ENCODE data around the gene SLC1A6.
"Not testable (repeated sequence)": the region's sequence is repeated elsewhere in the genome, so short reads cannot be mapped to it uniquely, and the experiment has no call there.

Gene SLC1A6

GRCh38 chr19:14979476-14980255, at the start of gene SLC1A6:
Gene SLC1A6 (minus strand): TSS chr19:14979864. CDS start chr19:14972910, 6,954 bp downstream.
- DNase-seq = no peak

DNA sequence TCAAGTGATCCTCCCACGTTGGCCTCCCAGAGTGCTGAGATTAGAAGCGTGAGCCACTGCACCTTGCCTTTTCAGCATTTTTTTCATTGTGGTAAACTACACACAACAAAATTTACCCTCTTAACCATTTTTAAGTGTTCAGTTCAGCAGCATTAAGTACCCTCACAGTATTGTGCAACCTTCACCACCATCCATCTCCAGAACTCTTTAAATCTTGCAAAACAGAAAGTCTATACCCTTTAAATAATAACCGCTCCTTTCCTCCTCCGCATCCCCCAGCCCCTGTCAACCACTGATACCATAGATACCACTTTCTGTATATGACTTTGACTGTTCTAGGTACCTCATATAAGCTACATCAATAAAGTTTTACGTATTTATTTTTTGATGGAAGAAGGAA, 48.8 kb upstream of the SLC1A6 start:
- no peak for DNase-seq

DNA sequence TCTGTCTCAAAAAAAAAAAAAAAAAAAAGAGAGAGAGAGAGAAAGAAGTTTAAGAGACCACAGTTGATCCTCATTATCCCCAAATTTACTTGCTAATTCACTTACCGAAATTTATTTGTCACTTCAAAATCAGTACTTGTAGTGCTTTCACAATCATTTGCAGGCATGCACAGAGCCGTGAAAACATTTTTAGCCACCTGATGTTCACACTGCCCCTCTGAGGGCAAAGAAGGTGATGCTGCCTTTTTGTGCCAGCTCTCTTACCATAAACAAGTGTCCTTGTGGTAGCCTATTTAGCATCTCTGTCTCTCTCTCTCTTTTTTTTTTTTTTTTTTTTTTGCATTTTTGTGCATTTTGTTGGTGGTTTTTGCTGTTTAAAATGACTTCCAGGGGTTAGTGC, 45.6 kb upstream of the SLC1A6 start:
- DNase-seq = no peak

GRCh38 chr19:15022752-15023151, 43.1 kb upstream of the SLC1A6 start:
- DNase-seq = no peak

DNA sequence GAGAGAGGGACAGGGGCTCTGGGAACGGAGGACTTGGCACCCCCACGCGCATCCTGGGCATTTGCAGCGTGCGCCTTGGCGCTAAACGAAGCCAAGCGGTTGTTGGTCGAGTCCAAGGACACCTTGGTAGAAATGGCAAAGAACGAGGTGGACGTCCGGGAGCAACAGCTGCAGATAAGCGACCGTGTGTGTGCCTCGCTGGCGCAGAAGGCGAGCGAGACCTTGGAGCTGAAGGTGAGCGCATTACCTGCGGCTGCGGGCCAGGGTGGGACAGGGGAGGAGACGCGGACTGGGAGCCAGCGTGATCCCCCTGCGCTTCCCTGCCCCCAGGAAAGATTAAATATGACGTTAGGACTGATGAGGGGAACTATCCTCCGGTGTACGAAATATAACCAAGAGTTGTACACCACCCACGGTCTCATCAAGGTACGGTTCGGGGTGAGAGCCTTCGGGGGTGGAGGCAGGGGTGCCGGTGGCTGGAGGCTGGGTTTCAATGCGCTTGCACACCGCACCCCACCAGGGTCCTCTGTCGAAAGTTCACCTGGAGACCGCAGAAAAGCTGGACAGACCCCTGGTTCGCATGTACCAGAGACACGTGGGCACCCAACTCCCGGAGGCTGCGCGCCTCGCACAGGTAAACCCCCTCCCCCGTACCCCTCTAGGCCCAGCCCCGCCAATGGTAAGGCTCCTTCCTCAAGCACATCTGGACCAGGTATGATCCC, 41.8 kb upstream of the SLC1A6 start:
- DNase-seq = no peak

DNA sequence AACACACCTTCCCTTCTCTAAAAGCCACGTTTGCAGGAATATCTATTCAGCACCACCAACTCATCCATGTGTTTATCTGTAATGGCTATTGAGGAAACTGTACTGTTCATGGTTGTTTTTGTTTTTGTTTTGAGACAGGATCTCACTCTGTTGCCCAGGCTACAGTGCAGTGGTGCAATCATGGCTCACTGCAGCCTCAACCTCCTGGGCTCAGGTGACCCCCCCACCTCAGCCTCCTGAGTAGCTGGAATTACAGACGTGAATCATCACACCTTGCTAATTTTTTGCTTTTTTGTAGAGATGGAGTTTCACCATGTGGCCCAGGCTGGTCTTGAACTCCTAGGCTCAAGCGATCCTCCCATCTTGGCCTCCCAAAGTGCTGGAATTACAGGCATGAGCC, 39.2 kb upstream of the SLC1A6 start:
- not testable (repeated sequence) for DNase-seq

DNA sequence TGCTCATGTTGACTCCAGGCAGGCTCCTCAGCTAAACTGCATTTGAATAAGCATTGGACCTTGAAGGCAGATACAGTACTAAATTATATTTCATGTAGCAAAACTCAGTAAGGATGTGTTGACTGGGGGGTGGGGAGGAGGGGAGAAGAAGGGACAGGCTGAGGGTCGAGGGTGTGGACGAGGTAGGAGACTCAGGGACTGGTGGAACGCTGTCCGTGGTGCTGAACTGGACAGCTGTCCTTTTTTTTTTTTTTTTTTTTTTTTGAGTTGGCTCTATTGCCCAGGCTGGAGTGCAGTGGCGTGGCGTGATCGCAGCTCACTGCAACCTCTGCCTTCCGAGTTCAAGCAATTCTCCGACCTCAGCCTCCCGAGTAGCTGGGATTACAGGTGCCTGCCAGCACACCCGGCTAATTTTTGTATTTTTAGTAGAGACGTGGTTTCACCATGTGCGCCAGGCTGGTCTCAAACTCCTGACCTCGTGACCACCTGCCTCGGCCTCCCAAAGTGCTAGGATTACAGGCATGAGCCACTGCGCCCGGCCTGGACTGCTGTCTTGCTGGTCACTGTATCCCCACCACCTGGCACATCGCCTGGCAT, 36.4 kb upstream of the SLC1A6 start:
- DNase-seq = no peak

DNA sequence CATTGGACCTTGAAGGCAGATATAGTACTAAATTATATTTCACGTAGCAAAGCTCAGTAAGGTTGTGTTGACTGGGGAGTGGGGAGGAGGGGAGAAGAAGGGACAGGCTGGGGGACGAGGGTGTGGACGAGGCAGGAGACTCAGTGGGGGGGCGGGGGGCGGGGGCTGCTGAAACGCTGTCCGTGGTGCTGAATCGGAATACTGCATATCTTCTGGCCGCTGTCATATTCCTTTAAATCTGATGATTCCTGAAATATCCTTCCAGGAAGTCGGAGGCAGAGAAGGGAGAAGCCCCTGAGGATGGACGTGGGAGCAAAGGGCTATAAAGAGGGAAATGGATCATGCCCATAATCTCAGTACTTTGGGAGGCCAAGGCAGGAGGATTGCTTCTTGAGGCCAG, 34.9 kb upstream of the SLC1A6 start:
- DNase-seq = no peak

DNA sequence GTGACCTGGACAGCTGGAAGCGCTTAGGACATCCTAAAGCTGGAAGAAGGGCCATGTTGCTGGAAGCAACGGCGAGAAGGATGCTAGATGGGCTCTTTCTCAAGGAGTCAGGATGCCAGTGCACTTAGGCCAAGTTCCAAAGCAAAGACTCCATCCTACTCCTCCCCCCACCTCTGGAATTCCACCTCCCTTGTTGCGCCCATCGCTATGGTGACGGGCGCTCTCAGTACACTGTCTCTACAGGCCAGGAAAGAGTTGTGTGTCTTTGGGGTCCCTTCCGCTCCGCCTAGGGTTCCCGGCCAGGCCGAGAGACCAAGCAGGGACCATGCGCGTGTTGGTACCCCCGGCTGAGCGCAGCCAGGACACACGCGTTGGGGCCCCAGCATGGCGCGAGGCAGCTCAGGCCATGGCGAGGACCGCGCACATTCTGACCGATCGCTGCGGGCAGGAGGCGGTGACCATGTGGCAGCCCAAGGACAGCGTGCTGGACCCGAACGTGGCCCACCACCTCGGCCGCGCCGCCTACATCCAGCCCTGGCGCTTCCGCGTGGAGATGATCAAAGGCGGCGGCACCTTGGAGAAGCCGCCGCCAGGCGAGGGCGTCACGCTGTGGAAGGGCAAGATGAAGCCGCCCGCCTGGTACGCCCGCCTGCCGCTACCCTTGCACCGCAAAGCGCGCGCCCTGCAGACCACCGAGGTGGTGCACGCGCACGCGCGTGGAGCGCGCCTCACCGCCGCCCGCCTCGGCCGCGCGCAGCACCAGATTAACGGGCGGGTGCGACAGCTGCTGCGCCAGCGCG, 31.0 kb upstream of the SLC1A6 start:
- DNase-seq = no peak

GRCh38 chr19:15008308-15008707, 28.6 kb upstream of the SLC1A6 start:
- DNase-seq = no peak

DNA sequence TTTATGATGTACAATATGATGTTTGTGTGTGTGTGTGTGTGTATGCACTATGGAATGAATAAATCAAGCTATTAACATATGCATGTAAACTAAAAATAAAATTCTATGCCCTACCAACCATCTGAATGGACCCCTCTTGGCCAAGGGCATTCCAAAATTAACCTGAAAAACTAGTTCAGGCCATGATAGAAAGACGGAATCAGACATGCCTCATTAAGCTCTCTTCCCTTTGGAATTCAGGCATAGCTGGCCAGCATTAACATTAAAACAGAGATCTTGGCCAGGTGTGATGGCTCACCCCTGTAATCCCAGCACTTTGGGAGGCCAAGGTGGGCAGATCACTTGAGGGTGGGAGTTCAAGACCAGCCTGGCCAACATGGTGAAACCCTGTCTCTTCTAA, 18.3 kb upstream of the SLC1A6 start:
- no peak for DNase-seq

- no peak for DNase-seq
These were observed 13.1 kb upstream of the SLC1A6 start for GRCh38 chr19:14992780-14993179.

DNA sequence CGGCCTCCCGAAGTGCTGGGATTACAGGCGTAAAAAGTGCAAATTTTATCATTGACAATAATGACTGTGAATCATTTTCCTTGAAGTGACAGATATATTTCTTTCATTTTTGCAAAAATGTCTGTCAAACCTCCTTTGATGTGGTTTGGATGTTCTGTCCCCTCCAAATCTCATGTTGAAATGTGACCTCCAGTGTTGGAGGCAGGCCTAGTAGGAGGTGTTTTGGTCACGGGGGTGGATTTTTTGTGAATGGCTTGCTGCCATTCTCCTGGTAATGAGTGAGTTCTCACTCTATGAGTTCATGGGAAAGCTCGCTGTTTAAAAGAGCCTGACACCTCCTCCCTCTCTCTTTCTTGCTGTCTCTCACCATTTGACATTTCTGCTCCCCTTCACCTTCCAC, 5.5 kb upstream of the SLC1A6 start:
- DNase-seq = no peak

- DNase-seq = no peak
These were observed 1.4 kb downstream of the SLC1A6 start for GRCh38 chr19:14978161-14978776.

DNA sequence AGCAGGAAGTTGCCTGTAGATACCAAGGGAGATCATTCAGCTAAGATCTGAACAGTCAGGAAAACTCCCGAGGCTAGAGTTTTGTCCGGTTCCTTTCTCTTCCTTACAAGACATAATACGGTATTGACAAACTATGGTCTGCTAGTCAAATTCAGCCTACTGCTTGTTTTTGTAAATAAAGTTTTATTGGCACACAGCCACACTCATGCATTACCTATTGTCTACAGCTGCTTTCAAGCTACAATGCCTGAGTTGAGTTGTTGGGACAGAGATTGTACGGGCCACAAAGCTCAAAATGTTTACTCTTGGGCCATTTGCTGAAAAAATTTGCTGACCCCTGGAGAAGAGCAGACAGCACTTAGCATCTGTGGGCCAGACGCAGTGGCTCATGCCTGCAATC, 2.5 kb downstream of the SLC1A6 start:
- no peak for DNase-seq

DNA sequence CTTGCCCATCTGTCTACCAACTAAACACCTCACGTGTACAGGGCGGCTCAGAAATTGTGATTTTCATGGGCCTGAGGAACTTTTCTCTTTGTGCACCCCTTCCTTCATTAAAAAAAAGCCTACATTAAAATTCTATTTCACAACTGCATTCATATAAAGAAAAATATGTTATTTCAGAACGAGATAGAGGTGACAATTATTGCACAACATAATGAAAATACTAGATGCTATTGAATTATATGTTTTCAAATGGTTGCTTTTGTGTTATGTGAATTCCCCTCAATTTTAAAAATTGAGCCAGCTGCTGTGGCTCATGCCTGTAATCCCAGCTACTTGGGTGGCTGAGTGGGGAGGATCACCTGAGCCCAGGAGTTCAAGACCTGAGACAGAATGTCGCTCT, 5.2 kb downstream of the SLC1A6 start:
- no peak for DNase-seq

DNA sequence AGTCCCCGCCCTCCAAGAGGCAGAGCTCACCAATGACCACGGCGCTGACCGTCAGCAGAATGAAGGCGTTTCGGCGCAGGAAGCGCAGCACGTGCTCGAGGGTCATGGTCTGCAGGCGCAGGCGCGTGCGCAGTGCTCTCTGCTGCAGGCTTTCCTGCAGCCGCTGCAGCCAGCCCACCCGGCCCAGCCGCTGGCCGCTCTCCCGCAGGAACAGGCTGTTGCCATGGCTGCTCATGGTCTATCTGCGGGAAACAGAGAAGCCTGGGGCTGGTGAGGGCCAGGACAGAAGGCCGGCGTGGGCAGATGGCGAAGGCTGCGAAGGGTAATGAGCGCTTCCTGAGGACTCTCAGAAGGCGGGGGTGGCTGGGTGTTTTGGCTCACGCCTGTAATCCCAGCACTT, 7.0 kb downstream of the SLC1A6 start:
- no peak for DNase-seq

- DNase-seq = no peak
These were observed 8.2 kb downstream of the SLC1A6 start for GRCh38 chr19:14971474-14971873.

DNA sequence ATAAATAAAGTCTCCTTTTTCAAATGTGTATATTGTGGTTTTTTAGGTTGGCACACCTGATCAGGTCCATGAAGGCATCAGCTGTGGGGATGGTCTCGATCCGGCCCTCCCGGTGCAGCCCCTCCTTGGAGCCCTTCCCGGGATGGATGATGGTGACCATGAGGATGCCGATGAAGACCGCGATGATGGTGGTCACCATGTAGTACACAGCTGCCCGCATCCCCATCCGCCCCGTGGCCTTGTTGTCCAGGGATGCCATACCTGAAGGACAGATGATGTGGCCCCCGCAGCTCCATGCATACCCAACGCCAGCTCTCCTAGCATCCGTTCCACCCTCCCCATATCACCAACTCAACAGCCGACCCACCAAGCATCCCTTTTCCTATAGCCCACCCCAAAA, 11.4 kb downstream of the SLC1A6 start:
- DNase-seq = no peak

GRCh38 chr19:14961956-14962685, 17.5 kb downstream of the SLC1A6 start:
- DNase-seq = no peak

DNA sequence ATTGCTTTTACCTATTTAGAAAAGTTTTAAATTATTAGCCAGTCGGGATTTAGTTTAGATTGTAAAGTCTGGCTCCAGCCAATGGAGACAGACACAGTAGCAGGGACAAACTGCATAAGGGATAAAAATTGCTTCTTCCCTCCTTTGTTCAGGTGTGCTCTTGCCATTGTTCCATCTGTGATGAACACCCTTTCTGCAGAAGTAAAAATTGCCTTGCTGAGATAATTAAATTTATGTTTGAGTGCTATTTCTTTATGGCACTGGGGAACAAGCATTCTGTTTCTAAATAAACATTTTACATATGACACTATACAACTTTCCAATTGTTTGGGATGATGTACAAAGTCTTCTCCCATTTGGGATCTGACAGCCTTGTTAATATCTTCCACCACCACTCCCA, 20.4 kb downstream of the SLC1A6 start:
- DNase-seq = no peak

DNA sequence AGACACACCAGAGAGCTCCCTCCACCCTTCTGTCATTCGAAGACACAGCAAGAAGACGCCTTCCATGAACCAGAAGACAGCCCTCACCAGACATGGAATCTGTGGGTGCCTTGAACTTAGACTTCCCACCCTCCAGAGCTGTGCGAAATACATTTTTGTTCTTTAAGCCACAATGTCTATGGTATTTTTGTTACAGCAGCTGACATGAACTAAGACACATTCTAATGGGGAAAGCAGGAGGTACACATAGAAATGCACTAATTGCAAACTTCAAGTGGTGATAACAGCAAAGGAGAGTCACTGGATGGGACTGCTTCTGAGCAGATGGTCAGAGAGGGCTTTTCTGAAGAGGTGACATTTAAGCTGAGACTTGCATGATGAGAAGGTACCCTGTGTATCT, 22.2 kb downstream of the SLC1A6 start:
- no peak for DNase-seq
